Left ventricle myocardium inferior (tissue), 1 donor: ENCODE results near the gene RXRA. TPM values are rescaled to one million over a fixed set of nuclear protein-coding genes. Genes with fewer than 3 reads are reported as not detected.

ENCODE experiments used
- DNase-seq: peaks from one replicate; pipeline ENCODE4 v3.0.0-alpha.2; 2020
- H3K27ac ChIP-seq: fragments of 200-600 bp; replicated peaks from 2 replicates; pipeline ENCODE4 v1.8.0; 2021
- H3K27me3 ChIP-seq: fragments of 200-600 bp; 2 replicates; pipeline ENCODE4 v1.8.0; 2021; ENCODE audit warnings: low read depth
- H3K36me3 ChIP-seq: fragments of 200-600 bp; 2 replicates; pipeline ENCODE4 v1.8.0; 2021
- H3K4me1 ChIP-seq: fragments of 200-600 bp; 2 replicates; pipeline ENCODE4 v1.8.0; 2021
- H3K4me3 ChIP-seq: fragments of 200-600 bp; 2 replicates; pipeline ENCODE4 v1.8.0; 2021; ENCODE audit warnings: mild to moderate bottlenecking, moderate library complexity
- H3K9me3 ChIP-seq: fragments of 200-600 bp; replicated peaks from 2 replicates; pipeline ENCODE4 v1.8.0; 2021
- CTCF ChIP-seq: fragments of 200-600 bp; IDR thresholded peaks from 2 replicates; pipeline ENCODE4 v1.8.0; 2021; ENCODE audit warnings: antibody characterized with exemption, mild to moderate bottlenecking, borderline replicate concordance
- intact Hi-C: fragments of 100-400 bp; cut with micrococcal nuclease; formaldehyde crosslinking; loops from one replicate; pipeline ENCODE4 v1.11.0; 2022
- total RNA-seq: library from RNA; stranded (reverse); fragmentation: NEBNext Ultra II Directional; extraction: Animal tissue kit (Norgen Biotek cat#: 25700); gene quantifications from one replicate; pipeline ENCODE4 v1.2.1, GENCODE V29; 2021
- donor health status: DM: no; HTN: yes; CAD: no; lungs with severe emphysema.

Gene RXRA
- total RNA-seq, 1 donor from 2014 or later, result 57.1 TPM

GRCh38 chr9:134423166-134423565 is 96.9 kb downstream of the RXRA start:
- H3K4me1 ChIP-seq, result peaks cover 62% of the 10 kb centered on the region
- peak overlapping the region; percentile 66 for H3K27ac ChIP-seq
- no peak for DNase-seq
- TF ChIP-seq CTCF, result no peak
- intact Hi-C loops, result no loop called here
- peaks cover 33% of the 10 kb centered on the region for H3K36me3 ChIP-seq
- H3K4me3 ChIP-seq, result no peak overlapping the region
- no peaks in the 10 kb centered on the region for H3K27me3 ChIP-seq
- H3K9me3 ChIP-seq, result no peaks in the 10 kb centered on the region

- H3K4me1 ChIP-seq, result peaks cover 57% of the 10 kb centered on the region
- intact Hi-C loops, result no loop called here
- peaks cover 32% of the 10 kb centered on the region for H3K36me3 ChIP-seq
Measured at GRCh38 chr9:134423749-134424148, 97.5 kb downstream of the RXRA start.

GRCh38 chr9:134424818-134425217 is 98.6 kb downstream of the RXRA start:
- no peaks in the 10 kb centered on the region for H3K9me3 ChIP-seq
- intact Hi-C loops, result no loop called here
- no peak overlapping the region for H3K4me3 ChIP-seq
- no peak overlapping the region for H3K27ac ChIP-seq
- peaks cover 34% of the 10 kb centered on the region for H3K36me3 ChIP-seq
- peaks cover 46% of the 10 kb centered on the region for H3K4me1 ChIP-seq
- H3K27me3 ChIP-seq, result no peaks in the 10 kb centered on the region
- no peak for DNase-seq
- TF ChIP-seq CTCF, result no peak

More at GRCh38 chr9:134423749-134424148, 97.5 kb downstream of the RXRA start:
- no peak for TF ChIP-seq CTCF
- H3K27ac ChIP-seq, result no peak overlapping the region
- H3K9me3 ChIP-seq, result no peaks in the 10 kb centered on the region
- H3K27me3 ChIP-seq, result no peaks in the 10 kb centered on the region
- no peak overlapping the region for H3K4me3 ChIP-seq
- no peak for DNase-seq

DNA sequence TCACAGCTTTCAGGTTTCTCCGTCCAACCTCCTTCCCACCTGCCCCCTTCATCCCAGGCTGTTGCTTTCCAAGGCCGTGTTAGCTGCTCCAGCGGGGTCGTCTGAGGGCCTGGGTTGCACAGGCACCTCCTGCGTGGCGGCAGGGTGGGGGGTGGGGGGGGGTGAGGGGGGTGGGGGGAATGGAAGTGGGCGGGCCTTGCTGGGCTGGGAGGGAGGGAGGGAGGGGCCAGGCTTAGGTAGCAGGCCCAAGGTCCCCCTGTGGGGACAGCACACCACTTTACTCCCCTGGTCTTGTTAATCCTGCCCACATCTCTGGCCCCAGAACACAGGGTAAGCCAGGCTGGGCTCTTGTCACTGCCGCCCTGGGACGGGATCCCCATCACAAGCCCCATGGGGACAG is 99.1 kb downstream of the RXRA start:
- Histone ChIP-seq H3K36me3 (peaks cover 34% of the 10 kb centered on the region), H3K27ac (no peak overlapping the region), H3K4me1 (peaks cover 48% of the 10 kb centered on the region), H3K9me3 (no peaks in the 10 kb centered on the region), H3K4me3 (no peak overlapping the region), H3K27me3 (no peaks in the 10 kb centered on the region)
- TF ChIP-seq CTCF, result no peak
- intact Hi-C loops, result no loop called here
- DNase-seq, result no peak

DNA sequence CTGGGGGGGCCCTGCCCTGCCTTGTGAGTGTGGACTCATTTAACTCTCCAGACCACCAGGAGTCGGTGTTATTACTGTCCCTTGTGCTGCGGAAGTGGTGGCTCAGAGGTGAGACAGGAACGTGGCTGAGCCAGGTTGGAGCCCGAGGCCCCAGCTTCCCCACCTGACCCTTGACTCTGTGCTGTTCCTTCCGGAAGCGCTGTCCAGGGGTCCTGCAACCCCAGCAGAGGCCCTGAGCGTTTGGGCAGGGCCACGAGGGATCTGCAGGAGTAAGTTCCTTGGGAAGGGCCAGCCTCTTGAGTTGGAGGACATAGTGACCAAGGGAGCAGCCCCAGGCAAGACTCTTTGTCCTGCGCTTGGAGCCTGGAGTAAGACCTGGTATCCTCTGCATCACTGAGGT is 99.6 kb downstream of the RXRA start:
- Histone ChIP-seq H3K27me3 (no peaks in the 10 kb centered on the region), H3K4me3 (no peak overlapping the region), H3K9me3 (no peaks in the 10 kb centered on the region), H3K27ac (no peak overlapping the region), H3K36me3 (peaks cover 34% of the 10 kb centered on the region), H3K4me1 (peaks cover 48% of the 10 kb centered on the region)
- intact Hi-C loops, result no loop called here
- TF ChIP-seq CTCF, result no peak
- no peak for DNase-seq

GRCh38 chr9:134426436-134426835 is 100.2 kb downstream of the RXRA start:
- Histone ChIP-seq H3K27ac (no peak overlapping the region), H3K9me3 (no peaks in the 10 kb centered on the region), H3K36me3 (peaks cover 37% of the 10 kb centered on the region), H3K4me3 (no peak overlapping the region), H3K4me1 (peaks cover 48% of the 10 kb centered on the region), H3K27me3 (no peaks in the 10 kb centered on the region)
- intact Hi-C loops, result no loop called here
- TF ChIP-seq CTCF, result no peak
- DNase-seq, result no peak
